ENCODE measurements around the gene PALD1.
A peak's percentile ranks its signal among the peaks of the same experiment; 100 is the strongest.

The PALD1 gene

GRCh38 chr10:70558871-70559810 lies 80.6 kb downstream of the PALD1 start:
- DNase-seq: peak; percentile 21

- DNase-seq: no peak
These were observed 81.3 kb downstream of the PALD1 start for GRCh38 chr10:70559861-70560260.

- DNase-seq: no peak
These were observed 82.0 kb downstream of the PALD1 start for GRCh38 chr10:70560511-70560941.

- DNase-seq: no peak
These were observed 82.5 kb downstream of the PALD1 start for GRCh38 chr10:70561070-70561469.

GRCh38 chr10:70561558-70561957 lies 83.0 kb downstream of the PALD1 start:
- no peak for DNase-seq

- no peak for DNase-seq
These were observed 83.6 kb downstream of the PALD1 start for GRCh38 chr10:70562036-70562755.

GRCh38 chr10:70563230-70563629 lies 84.7 kb downstream of the PALD1 start:
- DNase-seq: no peak

GRCh38 chr10:70564113-70564725 lies 85.7 kb downstream of the PALD1 start:
- DNase-seq: no peak

- DNase-seq: no peak
These were observed 86.4 kb downstream of the PALD1 start for GRCh38 chr10:70564901-70565351.

GRCh38 chr10:70565556-70566514 lies 87.3 kb downstream of the PALD1 start:
- DNase-seq: no peak

- DNase-seq: no peak
These were observed 88.1 kb downstream of the PALD1 start for GRCh38 chr10:70566515-70567290.

- DNase-seq: no peak
These were observed 89.0 kb downstream of the PALD1 start for GRCh38 chr10:70567603-70568002.

- no peak for DNase-seq
These were observed 89.5 kb downstream of the PALD1 start for GRCh38 chr10:70568113-70568512.

- no peak for DNase-seq
These were observed 90.4 kb downstream of the PALD1 start for GRCh38 chr10:70568781-70569495.

GRCh38 chr10:70571236-70571635 lies 92.7 kb downstream of the PALD1 start:
- no peak for DNase-seq

- no peak for DNase-seq
These were observed 93.3 kb downstream of the PALD1 start for GRCh38 chr10:70571636-70572439.

GRCh38 chr10:70573599-70574506 lies 95.3 kb downstream of the PALD1 start:
- DNase-seq: no peak

GRCh38 chr10:70575486-70575873 lies 96.9 kb downstream of the PALD1 start:
- DNase-seq: peak; percentile 45

Measured in DMS153 (cell line).